ENCODE data around the gene PCNX1. TPM values are rescaled to one million over a fixed set of nuclear protein-coding genes. Genes with fewer than 3 reads are reported as not detected.

PCNX1 gene
- total and polyA plus RNA-seq, 12 donors: 4.5 to 66.6 (median 47.7) TPM

GRCh38 chr14:70901269-70901668 is 6.0 kb upstream of the PCNX1 start:
- no peaks in the 10 kb centered on the region for H3K9me3 ChIP-seq
- WGBS, 2 donors: 74 to 79% methylated on average over 1 of the region's 1 CpG
- no peak overlapping the region for H3K27ac ChIP-seq
- no peak for ATAC-seq
- H3K4me3 ChIP-seq: no peak overlapping the region
- DNase-seq: no peak
- intact Hi-C loops (cut with DNase I): loop anchor here in 3 of 10 donors (5.0 to 10.0 kb wide), 3 partner anchors 54 to 79 kb away; no protein-coding TSS in a partner anchor
- H3K36me3 ChIP-seq: no peaks in the 10 kb centered on the region
- H3K4me1 ChIP-seq: peaks cover 6 to 44% (median 26%) of the 10 kb centered on the region in 9 donors
- no peak for TF ChIP-seq CTCF (IDR thresholded peaks at IDR 0.05)
- no peaks in the 10 kb centered on the region for H3K27me3 ChIP-seq

DNA sequence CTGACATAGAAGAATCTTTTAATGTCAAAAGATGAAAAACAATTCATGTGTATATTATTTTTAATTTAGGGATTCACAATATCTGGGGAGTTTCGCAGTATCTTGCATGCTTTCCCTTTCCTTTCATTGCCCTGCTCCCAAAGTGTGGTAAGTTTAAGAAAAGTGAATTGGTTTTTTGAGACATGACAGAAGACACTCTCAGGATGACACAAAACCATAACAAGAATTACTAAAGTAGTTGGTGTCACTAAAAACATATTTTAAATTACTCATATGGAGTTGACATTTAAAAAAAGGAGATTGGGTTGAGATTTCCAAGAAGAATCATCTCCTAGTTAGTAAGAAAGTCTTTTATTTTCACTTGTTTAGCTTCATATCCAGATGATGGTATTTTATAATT is 5.1 kb upstream of the PCNX1 start:
- DNase-seq (no peak), ATAC-seq (no peak)
- Histone ChIP-seq H3K27ac (no peak overlapping the region), H3K36me3 (no peaks in the 10 kb centered on the region), H3K9me3 (no peaks in the 10 kb centered on the region), H3K4me1 (peaks cover 7 to 53% (median 32%) of the 10 kb centered on the region in 9 donors), H3K4me3 (no peak overlapping the region), H3K27me3 (no peaks in the 10 kb centered on the region)
- intact Hi-C loops (cut with DNase I): loop anchor here in 3 of 10 donors (5.0 to 10.0 kb wide), 3 partner anchors 53 to 80 kb away; no protein-coding TSS in a partner anchor
- TF ChIP-seq CTCF (IDR thresholded peaks at IDR 0.05): no peak
- 97 to 100% methylated on average over 1 of the region's 1 CpG for WGBS, 2 donors

DNA sequence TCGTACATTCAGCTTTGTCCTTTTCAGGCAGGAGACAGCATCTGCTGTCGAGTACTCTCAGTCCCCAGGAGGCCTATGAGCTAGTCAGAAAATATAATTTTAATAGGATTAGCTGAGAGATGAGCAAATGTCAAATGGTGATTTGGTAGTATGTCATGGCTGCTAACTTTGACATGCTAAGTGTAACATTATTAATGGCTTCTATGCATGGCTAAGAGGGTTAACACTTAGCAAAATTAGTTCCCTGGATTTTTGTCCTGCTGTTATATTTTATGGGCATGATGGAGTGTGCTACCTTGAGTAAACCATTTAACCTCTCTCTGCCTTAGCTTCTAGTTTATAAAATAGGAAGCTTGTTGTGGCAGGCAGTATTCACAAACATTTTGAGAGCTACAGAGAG is 2.9 kb upstream of the PCNX1 start:
- no peaks in the 10 kb centered on the region for H3K9me3 ChIP-seq
- DNase-seq (no peak), ATAC-seq (no peak)
- intact Hi-C loops (cut with DNase I): loop anchor here in 4 of 10 donors (1.0 to 10.0 kb wide), 4 partner anchors 50 to 87 kb away; no protein-coding TSS in a partner anchor
- TF ChIP-seq CTCF (IDR thresholded peaks at IDR 0.05): no peak
- no peaks in the 10 kb centered on the region for H3K27me3 ChIP-seq
- WGBS, 2 donors: 87 to 90% methylated on average over 2 of the region's 2 CpGs
- no peaks in the 10 kb centered on the region for H3K36me3 ChIP-seq
- peaks cover 7 to 51% (median 36%) of the 10 kb centered on the region in 9 donors for H3K4me1 ChIP-seq
- H3K4me3 ChIP-seq: no peak overlapping the region
- H3K27ac ChIP-seq: peak overlapping the region in 5 of 10 donors; percentile 93 to 98 (median 97)

GRCh38 chr14:70905301-70905700 is 2.0 kb upstream of the PCNX1 start:
- DNase-seq (peak; percentile 65 to 76), ATAC-seq (peak in 6 of 8 donors; percentile 6 to 58 (median 26))
- no peak for TF ChIP-seq CTCF (IDR thresholded peaks at IDR 0.05)
- Histone ChIP-seq H3K27ac (peak overlapping the region in 9 of 10 donors; percentile 61 to 98 (median 94)), H3K9me3 (no peaks in the 10 kb centered on the region), H3K27me3 (no peaks in the 10 kb centered on the region), H3K4me1 (peaks cover 7 to 54% (median 42%) of the 10 kb centered on the region in 9 donors), H3K4me3 (peak overlapping the region in 3 of 10 donors; percentile 11 to 13 (median 13)), H3K36me3 (no peaks in the 10 kb centered on the region)
- 44 to 49% methylated on average over 9 of the region's 9 CpGs for WGBS, 2 donors
- intact Hi-C loops (cut with DNase I): loop anchor here in 9 of 10 donors (5.0 to 10.0 kb wide), 7 partner anchors 47 to 88 kb away; no protein-coding TSS in a partner anchor
